IMR-90 (cell line): ENCODE data around the gene ARHGAP12. TPM values are rescaled to one million over a fixed set of nuclear protein-coding genes. Genes with fewer than 3 reads are reported as not detected.

Source experiments
- ATAC-seq: fragments of 200-7000 bp; cut with Tn5 transposase; 2 replicates; pipeline ENCODE4 v1.9.1; 2020; ENCODE audit warnings: low read depth, mild to moderate bottlenecking, moderate library complexity
- BruUV-seq: library from RNA; stranded (reverse); fragments of 400-500 nt; replicated peaks from 2 replicates; lab custom pipeline; 2021; lab: Mats Ljungman, UMichigan
- CTCF ChIA-PET: fragments of 300-600 bp; formaldehyde crosslinking; extraction: SDS; loops from one replicate; lab custom pipeline; 2021; ENCODE audit warnings: antibody characterized with exemption; lab: Yijun Ruan, JAX
- POLR2A ChIA-PET: fragments of 300-600 bp; sonication (Branson Sonifier 250); formaldehyde crosslinking; loops from one replicate; lab custom pipeline; 2022; ENCODE audit warnings: antibody characterized with exemption; ENCODE audit not compliant: unreplicated experiment; lab: Charles Lee
- DNase-seq: peaks from one replicate; pipeline ENCODE4 v3.0.0; 2013
- H2AFZ ChIP-seq: replicated peaks from 2 replicates; pipeline ENCODE3; 2013; ENCODE audit warnings: low read length, mild to moderate bottlenecking; ENCODE audit not compliant: poor library complexity
- H2AK5ac ChIP-seq: 2 replicates; pipeline ENCODE4 v1.6.1; 2013; ENCODE audit warnings: low read depth, low read length, inconsistent platforms
- H2AK9ac ChIP-seq: replicated peaks from 2 replicates; pipeline ENCODE3; 2013; ENCODE audit warnings: mild to moderate bottlenecking, low read depth, low read length, moderate library complexity; ENCODE audit not compliant: poor library complexity
- H2BK120ac ChIP-seq: 2 replicates; pipeline ENCODE4 v1.6.1; 2013; ENCODE audit warnings: low read depth, low read length, inconsistent platforms
- H2BK15ac ChIP-seq: 3 replicates; pipeline ENCODE4 v1.6.1; 2013; ENCODE audit warnings: low read depth, low read length, inconsistent platforms
- H2BK20ac ChIP-seq: 2 replicates; pipeline ENCODE4 v1.6.1; 2013; ENCODE audit warnings: low read depth, mild to moderate bottlenecking, inconsistent platforms, low read length, moderate library complexity
- H2BK5ac ChIP-seq: 2 replicates; pipeline ENCODE4 v1.6.1; 2013; ENCODE audit warnings: mild to moderate bottlenecking, low read depth, low read length, inconsistent platforms; ENCODE audit not compliant: poor library complexity, severe bottlenecking
- H3K14ac ChIP-seq: replicated peaks from 2 replicates; pipeline ENCODE4 v1.6.1; 2013; ENCODE audit warnings: low read depth, low read length, inconsistent platforms
- H3K18ac ChIP-seq: 2 replicates; pipeline ENCODE4 v1.6.1; 2013; ENCODE audit warnings: low read depth, low read length, control low read depth
- H3K23ac ChIP-seq: 2 replicates; pipeline ENCODE4 v1.6.1; 2013; ENCODE audit warnings: low read depth, low read length, inconsistent platforms
- H3K27ac ChIP-seq: 2 replicates; pipeline ENCODE4 v1.5.1; 2013; ENCODE audit warnings: mild to moderate bottlenecking, control low read depth, low read length; ENCODE audit not compliant: insufficient read depth
- H3K27me3 ChIP-seq: 2 replicates; pipeline ENCODE4 v1.6.1; 2013; ENCODE audit warnings: low read length; ENCODE audit not compliant: control insufficient read depth, insufficient read depth
- H3K36me3 ChIP-seq: 2 replicates; pipeline ENCODE4 v1.6.1; 2013; ENCODE audit warnings: low read length, mixed read lengths; ENCODE audit not compliant: control insufficient read depth, insufficient read depth
- H3K4ac ChIP-seq: 2 replicates; pipeline ENCODE4 v1.6.1; 2013; ENCODE audit warnings: low read depth, low read length, inconsistent platforms
- H3K4me1 ChIP-seq: 2 replicates; pipeline ENCODE4 v1.6.1; 2013; ENCODE audit warnings: low read length, mixed read lengths; ENCODE audit not compliant: control insufficient read depth, insufficient read depth
- H3K4me2 ChIP-seq: 2 replicates; pipeline ENCODE4 v1.6.1; 2013; ENCODE audit warnings: low read depth, mild to moderate bottlenecking, control low read depth, low read length, moderate library complexity
- H3K4me3 ChIP-seq: 2 replicates; pipeline ENCODE4 v1.5.1; 2013; ENCODE audit warnings: low read depth, mild to moderate bottlenecking, control low read depth, low read length, moderate library complexity; ENCODE audit not compliant: insufficient read depth
- H3K56ac ChIP-seq: 2 replicates; pipeline ENCODE4 v1.6.1; 2013; ENCODE audit warnings: low read length, inconsistent platforms; ENCODE audit not compliant: insufficient read depth; ENCODE audit errors: extremely low read depth
- H3K79me1 ChIP-seq, 2 experiments: 2 replicates each; pipeline ENCODE4 v1.6.1; 2013; ENCODE audit warnings: low read length in 2 of 2, inconsistent platforms in 1 of 2, low read depth in 1 of 2
- H3K9ac ChIP-seq: 2 replicates; pipeline ENCODE4 v1.6.1; 2013; ENCODE audit warnings: low read depth, low read length, control low read depth
- H3K9me1 ChIP-seq: 2 replicates; pipeline ENCODE4 v1.6.1; 2013; ENCODE audit warnings: low read length, inconsistent platforms; ENCODE audit not compliant: insufficient read depth
- H3K9me3 ChIP-seq: 2 replicates; pipeline ENCODE4 v1.6.1; 2013; ENCODE audit warnings: low read length; ENCODE audit not compliant: control insufficient read depth, insufficient read depth
- H4K20me1 ChIP-seq: 2 replicates; pipeline ENCODE4 v1.6.1; 2013; ENCODE audit warnings: low read length, inconsistent platforms; ENCODE audit not compliant: insufficient read depth
- H4K5ac ChIP-seq: 2 replicates; pipeline ENCODE4 v1.6.1; 2013; ENCODE audit warnings: mild to moderate bottlenecking, low read depth, low read length, control low read depth
- H4K8ac ChIP-seq, 2 experiments: 2 replicates each; pipeline ENCODE4 v1.6.1; 2013; ENCODE audit warnings: low read depth in 2 of 2, low read length in 2 of 2, control low read depth in 1 of 2, inconsistent platforms in 1 of 2
- H4K91ac ChIP-seq: 2 replicates; pipeline ENCODE4 v1.6.1; 2013; ENCODE audit warnings: low read depth, low read length, inconsistent platforms; ENCODE audit not compliant: insufficient read depth
- BHLHE40 ChIP-seq: fragments of 150-350 bp; IDR thresholded peaks from 2 replicates; pipeline ENCODE4 v1.6.1; 2016; ENCODE audit warnings: mild to moderate bottlenecking, low read depth, low read length
- CEBPB ChIP-seq: IDR thresholded peaks from 2 replicates; pipeline ENCODE4 v1.6.1; 2012; ENCODE audit warnings: low read depth, low read length, improper control_type of control experiment
- CHD1 ChIP-seq: IDR thresholded peaks from 2 replicates; pipeline ENCODE4 v1.6.1; 2012; ENCODE audit warnings: low read depth, low read length, improper control_type of control experiment
- FOS ChIP-seq: fragments of 150-350 bp; IDR thresholded peaks from 2 replicates; pipeline ENCODE4 v1.6.1; 2016; ENCODE audit warnings: low read depth, low read length
- MAFK ChIP-seq: IDR thresholded peaks from 2 replicates; pipeline ENCODE4 v1.6.1; 2012; ENCODE audit warnings: low read depth, low read length, improper control_type of control experiment
- MXI1 ChIP-seq: IDR thresholded peaks from 2 replicates; pipeline ENCODE4 v1.6.1; 2012; ENCODE audit warnings: low read depth, mild to moderate bottlenecking, low read length, moderate library complexity, borderline replicate concordance
- NFE2L2 ChIP-seq: fragments of 150-350 bp; IDR thresholded peaks from 2 replicates; pipeline ENCODE4 v1.6.1; 2016; ENCODE audit warnings: low read depth, mild to moderate bottlenecking, low read length
- POLR2A ChIP-seq: IDR thresholded peaks from 2 replicates; pipeline ENCODE4 v1.6.1; 2012; ENCODE audit warnings: mild to moderate bottlenecking, low read depth, low read length
- RAD21 ChIP-seq: IDR thresholded peaks from 2 replicates; pipeline ENCODE4 v1.6.1; 2012; ENCODE audit warnings: low read length, improper control_type of control experiment
- RCOR1 ChIP-seq: IDR thresholded peaks from 2 replicates; pipeline ENCODE4 v1.6.1; 2012; ENCODE audit warnings: mild to moderate bottlenecking, low read length, improper control_type of control experiment; ENCODE audit not compliant: insufficient replicate concordance
- RFX5 ChIP-seq: IDR thresholded peaks from 2 replicates; pipeline ENCODE4 v1.8.0; 2012; ENCODE audit warnings: low read depth, mild to moderate bottlenecking, low read length, moderate library complexity
- SMC3 ChIP-seq: fragments of 150-350 bp; IDR thresholded peaks from 2 replicates; pipeline ENCODE4 v1.6.1; 2016; ENCODE audit warnings: low read depth, mild to moderate bottlenecking, antibody characterized with exemption, low read length, moderate library complexity
- WGBS, 2 experiments: methylation state at CpG; one replicate each; pipeline versions ENCODE4 v1.1.5 to v1.1.7; 2013; ENCODE audit warnings: missing lambda C conversion rate in 2 of 2; ENCODE audit not compliant: insufficient read length in 1 of 2; ENCODE audit errors: extremely low coverage in 2 of 2; 5-methylcytosine and 5-hydroxymethylcytosine counted together
- dilution Hi-C: fragments of 300-500 bp; cut with HindIII; formaldehyde crosslinking; loops from one replicate; pipeline ENCODE4 v1.14.3; 2018; ENCODE audit warnings: low sequenced_read_pairs; ENCODE audit not compliant: unreplicated experiment
- in situ Hi-C: fragments of 300-500 bp; cut with MboI; formaldehyde crosslinking; loops from 3 replicates; pipeline ENCODE4 v1.14.3; 2019; ENCODE audit warnings: low sequenced_read_pairs, inconsistent platforms, mixed read lengths
- intact Hi-C: fragments of 100-400 bp; cut with micrococcal nuclease; formaldehyde crosslinking; loops from 2 replicates; pipeline ENCODE4 v1.10.0; 2022
- polyA plus RNA-seq, 3 experiments: library from polyadenylated mRNA; depleted of rRNA; stranded (reverse); fragments of >200 nt; gene quantifications; 2 replicates each; pipeline ENCODE4 v1.2.3, GENCODE V29; 2012; ENCODE audit warnings: low replicate concordance in 1 of 3
- total RNA-seq: library from RNA; depleted of rRNA; stranded (reverse); fragments of >200 nt; gene quantifications from 2 replicates; pipeline ENCODE4 v1.2.3, GENCODE V29; 2012
- TF ChIP-seq, protein P1 (sequence below): fragments of 150-350 bp; IDR thresholded peaks from 2 replicates; pipeline ENCODE4 v1.6.1; 2017; ENCODE audit warnings: mild to moderate bottlenecking, antibody characterized with exemption, low read length, low read depth
- TF ChIP-seq, protein P2 (sequence below): fragments of 150-350 bp; IDR thresholded peaks from 2 replicates; pipeline ENCODE4 v1.6.1; 2016; ENCODE audit warnings: low read depth, mild to moderate bottlenecking, low read length, moderate library complexity, borderline replicate concordance
- TF ChIP-seq, protein P3 (sequence below): conservative IDR thresholded peaks from 2 replicates; pipeline ENCODE4 v1.5.1; 2012; ENCODE audit warnings: mild to moderate bottlenecking, low read depth, low read length, improper control_type of control experiment

ARHGAP12 gene
- total and polyA plus RNA-seq, 2 of the 4 experiments (the other 2 are of a cell fraction): 9.0 to 28.5 TPM

GRCh38 chr10:31930856-31931255 is 2.2 kb upstream of the ARHGAP12 start:
- BruUV-seq: no TSS peak
- Histone ChIP-seq H2BK120ac (no peak overlapping the region), H3K27me3 (no peaks in the 10 kb centered on the region), H3K9ac (no peak overlapping the region), H2BK5ac (no peak overlapping the region), H4K91ac (no peak overlapping the region), H2AK9ac (no peak overlapping the region), H3K4me2 (peak overlapping the region; percentile 94; the same call in 1 of the 2 replicates), H2AK5ac (no peak overlapping the region), H4K20me1 (peaks cover 19% of the 10 kb centered on the region), H3K23ac (peak overlapping the region; percentile 54), H2BK15ac (0 out of 3 replicates have a peak overlapping the region, but pooled peaks have one; percentile 24), H3K4me1 (peaks cover 4% of the 10 kb centered on the region), H2BK20ac (no peak overlapping the region), H3K79me1 (peaks cover 16 to 34% of the 10 kb centered on the region in 2 experiments; a peak in 3 of 4 replicates), H3K4me3 (no peak overlapping the region), H3K36me3 (no peaks in the 10 kb centered on the region), H2AFZ (no peak overlapping the region), H3K9me3 (no peaks in the 10 kb centered on the region), H3K18ac (no peak overlapping the region), H3K9me1 (peaks cover 2% of the 10 kb centered on the region; the same call in 1 of the 2 replicates), H3K14ac (no peak overlapping the region), H4K8ac (peak overlapping the region in 1 of 2 experiments; percentile 81; a peak in 1 of 4 replicates), H4K5ac (no peak overlapping the region), H3K27ac (no peak overlapping the region), H3K56ac (0 out of 2 replicates have a peak overlapping the region, but pooled peaks have one; percentile 35), H3K4ac (no peak overlapping the region)
- ChIA-PET CTCF (interaction anchor here (0.6 to 2.8 kb wide), 3 partner anchors 18 to 395 kb away, joined by 3 to 10 read pairs (median 4); no protein-coding TSS in a partner anchor), POLR2A (interaction anchor here (0.5 to 1.3 kb wide), 2 partner anchors 69 to 84 kb away, joined by 3 to 6 read pairs; no protein-coding TSS in a partner anchor)
- DNase-seq: no peak
- WGBS, 2 experiments: no CpG with 5 or more reads among the region's 1 CpG
- TF ChIP-seq MAFK (no peak), RAD21 (no peak), RFX5 (no peak), BHLHE40 (no peak), RCOR1 (no peak), POLR2A (no peak), CHD1 (no peak), SMC3 (no peak), MXI1 (no peak), CEBPB (no peak), NFE2L2 (no peak), FOS (no peak)
- TF ChIP-seq, protein P1, sequence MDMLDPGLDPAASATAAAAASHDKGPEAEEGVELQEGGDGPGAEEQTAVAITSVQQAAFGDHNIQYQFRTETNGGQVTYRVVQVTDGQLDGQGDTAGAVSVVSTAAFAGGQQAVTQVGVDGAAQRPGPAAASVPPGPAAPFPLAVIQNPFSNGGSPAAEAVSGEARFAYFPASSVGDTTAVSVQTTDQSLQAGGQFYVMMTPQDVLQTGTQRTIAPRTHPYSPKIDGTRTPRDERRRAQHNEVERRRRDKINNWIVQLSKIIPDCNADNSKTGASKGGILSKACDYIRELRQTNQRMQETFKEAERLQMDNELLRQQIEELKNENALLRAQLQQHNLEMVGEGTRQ: no peak
- TF ChIP-seq, protein P2, sequence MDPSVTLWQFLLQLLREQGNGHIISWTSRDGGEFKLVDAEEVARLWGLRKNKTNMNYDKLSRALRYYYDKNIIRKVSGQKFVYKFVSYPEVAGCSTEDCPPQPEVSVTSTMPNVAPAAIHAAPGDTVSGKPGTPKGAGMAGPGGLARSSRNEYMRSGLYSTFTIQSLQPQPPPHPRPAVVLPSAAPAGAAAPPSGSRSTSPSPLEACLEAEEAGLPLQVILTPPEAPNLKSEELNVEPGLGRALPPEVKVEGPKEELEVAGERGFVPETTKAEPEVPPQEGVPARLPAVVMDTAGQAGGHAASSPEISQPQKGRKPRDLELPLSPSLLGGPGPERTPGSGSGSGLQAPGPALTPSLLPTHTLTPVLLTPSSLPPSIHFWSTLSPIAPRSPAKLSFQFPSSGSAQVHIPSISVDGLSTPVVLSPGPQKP: no peak
- TF ChIP-seq, protein P3, sequence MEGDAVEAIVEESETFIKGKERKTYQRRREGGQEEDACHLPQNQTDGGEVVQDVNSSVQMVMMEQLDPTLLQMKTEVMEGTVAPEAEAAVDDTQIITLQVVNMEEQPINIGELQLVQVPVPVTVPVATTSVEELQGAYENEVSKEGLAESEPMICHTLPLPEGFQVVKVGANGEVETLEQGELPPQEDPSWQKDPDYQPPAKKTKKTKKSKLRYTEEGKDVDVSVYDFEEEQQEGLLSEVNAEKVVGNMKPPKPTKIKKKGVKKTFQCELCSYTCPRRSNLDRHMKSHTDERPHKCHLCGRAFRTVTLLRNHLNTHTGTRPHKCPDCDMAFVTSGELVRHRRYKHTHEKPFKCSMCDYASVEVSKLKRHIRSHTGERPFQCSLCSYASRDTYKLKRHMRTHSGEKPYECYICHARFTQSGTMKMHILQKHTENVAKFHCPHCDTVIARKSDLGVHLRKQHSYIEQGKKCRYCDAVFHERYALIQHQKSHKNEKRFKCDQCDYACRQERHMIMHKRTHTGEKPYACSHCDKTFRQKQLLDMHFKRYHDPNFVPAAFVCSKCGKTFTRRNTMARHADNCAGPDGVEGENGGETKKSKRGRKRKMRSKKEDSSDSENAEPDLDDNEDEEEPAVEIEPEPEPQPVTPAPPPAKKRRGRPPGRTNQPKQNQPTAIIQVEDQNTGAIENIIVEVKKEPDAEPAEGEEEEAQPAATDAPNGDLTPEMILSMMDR: no peak
- intact Hi-C loops: no loop called here
- in situ Hi-C loops: no loop called here
- dilution Hi-C loops: no loop called here
- ATAC-seq: no peak
